Esophagus muscularis mucosa (tissue), 4 donors: ENCODE results near the gene LTF. TPM values are rescaled to one million over a fixed set of nuclear protein-coding genes. Genes with fewer than 3 reads are reported as not detected.

Experiments used
- DNase-seq: peaks from one replicate; pipeline ENCODE4 v3.0.0-alpha.2; 2017; ENCODE audit errors: extremely low spot score
- H3K27ac ChIP-seq, 4 donors: fragments of 200-600 bp; sonication (generic); replicated peaks in 1 of 4; 1 replicate in 3 of 4; 2 replicates in 1 of 4; pipeline ENCODE4 v1.5.1; 2016 to 2019; ENCODE audit warnings: mild to moderate bottlenecking in 1 of 4
- H3K27me3 ChIP-seq, 4 donors: fragments of 200-600 bp; sonication (generic); one replicate each; pipeline versions ENCODE4 v1.5.1 to v1.6.0; 2016 to 2019
- H3K36me3 ChIP-seq, 4 donors: fragments of 200-600 bp; sonication (generic); one replicate each; pipeline ENCODE4 v1.5.1; 2016 to 2019
- H3K4me1 ChIP-seq, 4 donors: fragments of 200-600 bp; sonication (generic); one replicate each; pipeline ENCODE4 v1.5.1; 2016 to 2019
- H3K4me3 ChIP-seq, 4 donors: fragments of 200-600 bp; sonication (generic); 1 replicate in 2 of 4; 2 replicates in 2 of 4; pipeline ENCODE4 v1.5.1; 2016 to 2019; ENCODE audit warnings: mild to moderate bottlenecking in 4 of 4, moderate library complexity in 1 of 4
- H3K9me3 ChIP-seq, 4 donors: fragments of 200-600 bp; sonication (generic); 1 replicate in 3 of 4; 2 replicates in 1 of 4; pipeline ENCODE4 v1.5.1; 2016 to 2019
- CTCF ChIP-seq, 3 experiments: fragments of 200-600 bp in 2 of 3; fragments of 450-650 bp in 1 of 3; sonication (generic) in 2 of 3; IDR thresholded peaks; one replicate each; pipeline ENCODE4 v1.5.1; 2017 to 2019; ENCODE audit warnings: antibody characterized with exemption in 3 of 3, mild to moderate bottlenecking in 2 of 3, moderate library complexity in 1 of 3
- EP300 ChIP-seq: sonication (generic); formaldehyde crosslinking; IDR thresholded peaks from one replicate; pipeline ENCODE4 v1.6.1; 2017; ENCODE audit warnings: antibody characterized with exemption
- POLR2A ChIP-seq: fragments of 450-650 bp; IDR thresholded peaks from one replicate; pipeline ENCODE4 v1.6.1; 2017; ENCODE audit warnings: antibody characterized with exemption, moderate library complexity, mild to moderate bottlenecking, low read depth
- POLR2AphosphoS5 ChIP-seq, 2 donors: sonication (generic); formaldehyde crosslinking; IDR thresholded peaks; one replicate each; pipeline ENCODE4 v1.6.1; 2017; ENCODE audit warnings: antibody characterized with exemption in 2 of 2
- WGBS: methylation state at CpG from one replicate; pipeline ENCODE4 v1.1.5; 2018; 5-methylcytosine and 5-hydroxymethylcytosine counted together
- intact Hi-C: fragments of 100-400 bp; cut with DNase I; formaldehyde crosslinking; loops from one replicate; pipeline ENCODE4 v1.15.1; 2023
- total RNA-seq, 4 donors: library from RNA; depleted of rRNA; stranded (reverse); fragments of >200 nt; gene quantifications; one replicate each; pipeline versions ENCODE4 v1.1.0 to v1.2.1, GENCODE V29; 2016

The LTF gene
- total RNA-seq, 4 donors from 2014 or later = 0.45 to 1.7 (median 0.87) TPM

- no peaks in the 10 kb centered on the region for H3K36me3 ChIP-seq
- intact Hi-C loops = no loop called here
- no peaks in the 10 kb centered on the region for H3K9me3 ChIP-seq
- no peak overlapping the region for H3K27ac ChIP-seq
- 91% methylated on average over 3 of the region's 4 CpGs for WGBS
- DNase-seq = no peak
- H3K4me3 ChIP-seq = no peak overlapping the region
- TF ChIP-seq POLR2AphosphoS5 (IDR thresholded peaks at IDR 0.05) = no peak
- TF ChIP-seq CTCF (IDR thresholded peaks at IDR 0.05) = no peak
- TF ChIP-seq POLR2A = no peak
- no peaks in the 10 kb centered on the region for H3K27me3 ChIP-seq
- H3K4me1 ChIP-seq = peaks cover 0 to 4% (median 0%) of the 10 kb centered on the region in 4 donors
Measured at GRCh38 chr3:46419816-46420215, 44.9 kb downstream of the LTF start.

GRCh38 chr3:46417841-46418611 is 46.7 kb downstream of the LTF start:
- H3K27me3 ChIP-seq = no peaks in the 10 kb centered on the region
- no peaks in the 10 kb centered on the region for H3K9me3 ChIP-seq
- intact Hi-C loops = no loop called here
- H3K4me3 ChIP-seq = no peak overlapping the region
- WGBS = 83% methylated on average over 7 of the region's 9 CpGs
- TF ChIP-seq CTCF (IDR thresholded peaks at IDR 0.05) (no peak), POLR2A (no peak), EP300 (no peak), POLR2AphosphoS5 (IDR thresholded peaks at IDR 0.05) (no peak)
- H3K36me3 ChIP-seq = no peaks in the 10 kb centered on the region
- H3K4me1 ChIP-seq = peaks cover 0 to 7% (median 5%) of the 10 kb centered on the region in 4 donors
- DNase-seq = no peak
- no peak overlapping the region for H3K27ac ChIP-seq

- H3K9me3 ChIP-seq = no peaks in the 10 kb centered on the region
- no peak for DNase-seq
- no peak overlapping the region for H3K4me3 ChIP-seq
- TF ChIP-seq POLR2AphosphoS5 (IDR thresholded peaks at IDR 0.05) (no peak), CTCF (IDR thresholded peaks at IDR 0.05) (no peak), POLR2A (no peak), EP300 (no peak)
- H3K36me3 ChIP-seq = no peaks in the 10 kb centered on the region
- peaks cover 0 to 13% (median 8%) of the 10 kb centered on the region in 4 donors for H3K4me1 ChIP-seq
- H3K27ac ChIP-seq = no peak overlapping the region
- WGBS = 89% methylated on average over 7 of the region's 7 CpGs
- H3K27me3 ChIP-seq = no peaks in the 10 kb centered on the region
- intact Hi-C loops = no loop called here
Measured at GRCh38 chr3:46416811-46417510, 47.7 kb downstream of the LTF start.

- TF ChIP-seq POLR2A (no peak), CTCF (IDR thresholded peaks at IDR 0.05) (no peak), EP300 (no peak), POLR2AphosphoS5 (IDR thresholded peaks at IDR 0.05) (no peak)
- Histone ChIP-seq H3K4me3 (no peak overlapping the region), H3K27ac (no peak overlapping the region), H3K36me3 (no peaks in the 10 kb centered on the region), H3K4me1 (peaks cover 0 to 13% (median 8%) of the 10 kb centered on the region in 4 donors), H3K27me3 (no peaks in the 10 kb centered on the region), H3K9me3 (no peaks in the 10 kb centered on the region)
- no peak for DNase-seq
- WGBS = 53% methylated on average over 10 of the region's 10 CpGs
- intact Hi-C loops = no loop called here
Measured at GRCh38 chr3:46416125-46416810, 48.4 kb downstream of the LTF start.
